Right lobe of liver (tissue), 6 donors: ENCODE data around the gene TJP2. TPM values are rescaled to one million over a fixed set of nuclear protein-coding genes. Genes with fewer than 3 reads are reported as not detected.

Experiments used
- ATAC-seq, 4 donors: fragments of 200-7000 bp; cut with Tn5 transposase; one replicate each; pipeline ENCODE4 v1.9.1; 2020; ENCODE audit warnings: mild to moderate bottlenecking in 4 of 4, moderate library complexity in 4 of 4
- DNase-seq, 3 donors: peaks; one replicate each; pipeline ENCODE4 v3.0.0-alpha.2; 2020
- H3K27ac ChIP-seq, 3 donors: fragments of 200-600 bp; one replicate each; pipeline ENCODE4 v1.8.0; 2022
- H3K27me3 ChIP-seq, 2 donors: fragments of 200-600 bp; one replicate each; pipeline ENCODE4 v1.8.0; 2022
- H3K36me3 ChIP-seq, 4 donors: fragments of 200-600 bp; sonication (generic) in 1 of 4; one replicate each; pipeline versions ENCODE4 v1.5.1 to v1.8.0; 2017 to 2022; ENCODE audit warnings: control low read depth in 1 of 4
- H3K4me1 ChIP-seq, 4 donors: fragments of 200-600 bp; sonication (generic) in 1 of 4; one replicate each; pipeline versions ENCODE4 v1.5.1 to v1.8.0; 2017 to 2022; ENCODE audit warnings: control low read depth in 1 of 4
- H3K4me3 ChIP-seq, 3 donors: fragments of 200-600 bp; one replicate each; pipeline ENCODE4 v1.8.0; 2022
- H3K9me3 ChIP-seq, 4 donors: fragments of 200-600 bp; sonication (generic) in 1 of 4; one replicate each; pipeline versions ENCODE4 v1.5.1 to v1.8.0; 2017 to 2022; ENCODE audit warnings: control low read depth in 1 of 4
- POLR2A ChIP-seq: fragments of 450-650 bp; IDR thresholded peaks from one replicate; pipeline ENCODE4 v1.6.1; 2017; ENCODE audit warnings: antibody characterized with exemption, mild to moderate bottlenecking
- WGBS: methylation state at CpG from one replicate; pipeline ENCODE4 v1.1.6; 2018; ENCODE audit warnings: low coverage, low lambda C conversion rate; ENCODE audit not compliant: insufficient coverage; ENCODE audit errors: missing lambda C conversion rate; 5-methylcytosine and 5-hydroxymethylcytosine counted together
- intact Hi-C, 2 donors: fragments of 100-400 bp; cut with DNase I; formaldehyde crosslinking; loops; one replicate each; pipeline versions ENCODE4 v1.11.2 to v1.14.1; 2022
- total RNA-seq, 6 experiments: library from RNA; depleted of rRNA in 2 of 6; stranded (reverse); fragments of >200 nt in 2 of 6; fragmentation: NEBNext Ultra II Directional in 3 of 6; extraction: Animal tissue kit (Norgen Biotek cat#: 25700) in 3 of 6; gene quantifications; one replicate each; pipeline versions ENCODE4 v1.1.0 to v1.2.4, GENCODE V29; 2016 to 2023
- TF ChIP-seq, protein P1 (sequence below), 4 donors: fragments of 200-600 bp in 3 of 4; fragments of 450-650 bp in 1 of 4; IDR thresholded peaks; one replicate each; pipeline versions ENCODE4 v1.5.1 to v1.8.0; 2016 to 2022; ENCODE audit warnings: antibody characterized with exemption in 4 of 4, mild to moderate bottlenecking in 2 of 4
- donor health status: DM: no; HTN: yes; CAD: no.
- donor health status: DM: no; HTN: no; CAD: no.
- donor health status: DM: no; HTN: no; CAD: no.
- donor health status: DM: no; HTN: yes; CAD: no.
- donor health status: DM: no; HTN: yes; CAD: no.

TJP2 gene
- total RNA-seq, 6 experiments from 2014 or later, result 62.0 to 129 (median 81.7) TPM

DNA sequence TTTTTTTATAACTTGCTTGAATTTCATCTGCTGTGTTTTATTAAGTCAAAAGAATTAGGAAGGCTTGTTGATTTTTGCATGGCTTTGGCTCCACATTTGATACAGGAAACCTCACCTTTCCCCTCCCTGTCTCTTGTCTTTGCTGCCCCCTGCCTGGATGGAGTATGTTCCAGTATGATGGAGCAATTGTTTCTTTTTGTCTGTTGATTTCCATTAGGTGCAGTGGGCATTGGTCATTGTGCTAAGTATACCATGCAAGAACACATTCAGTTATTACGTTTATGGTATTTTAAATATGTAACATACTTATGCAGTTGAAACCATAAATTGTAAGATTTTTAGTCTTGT lies 19.6 kb downstream of the TJP2 start:
- ATAC-seq (peak in 2 of 4 donors; percentile 23 to 50), DNase-seq (no peak)
- H3K4me3 ChIP-seq, result no peak overlapping the region
- H3K4me1 ChIP-seq, result peaks cover 0 to 70% (median 28%) of the 10 kb centered on the region in 4 donors
- no peak for TF ChIP-seq POLR2A
- TF ChIP-seq, protein P1, sequence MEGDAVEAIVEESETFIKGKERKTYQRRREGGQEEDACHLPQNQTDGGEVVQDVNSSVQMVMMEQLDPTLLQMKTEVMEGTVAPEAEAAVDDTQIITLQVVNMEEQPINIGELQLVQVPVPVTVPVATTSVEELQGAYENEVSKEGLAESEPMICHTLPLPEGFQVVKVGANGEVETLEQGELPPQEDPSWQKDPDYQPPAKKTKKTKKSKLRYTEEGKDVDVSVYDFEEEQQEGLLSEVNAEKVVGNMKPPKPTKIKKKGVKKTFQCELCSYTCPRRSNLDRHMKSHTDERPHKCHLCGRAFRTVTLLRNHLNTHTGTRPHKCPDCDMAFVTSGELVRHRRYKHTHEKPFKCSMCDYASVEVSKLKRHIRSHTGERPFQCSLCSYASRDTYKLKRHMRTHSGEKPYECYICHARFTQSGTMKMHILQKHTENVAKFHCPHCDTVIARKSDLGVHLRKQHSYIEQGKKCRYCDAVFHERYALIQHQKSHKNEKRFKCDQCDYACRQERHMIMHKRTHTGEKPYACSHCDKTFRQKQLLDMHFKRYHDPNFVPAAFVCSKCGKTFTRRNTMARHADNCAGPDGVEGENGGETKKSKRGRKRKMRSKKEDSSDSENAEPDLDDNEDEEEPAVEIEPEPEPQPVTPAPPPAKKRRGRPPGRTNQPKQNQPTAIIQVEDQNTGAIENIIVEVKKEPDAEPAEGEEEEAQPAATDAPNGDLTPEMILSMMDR (IDR thresholded peaks at IDR 0.05), result peak in 1 of 4 donors; percentile 34
- intact Hi-C loops, result loop anchor here in 1 of 2 donors (10.0 kb wide), 1 partner anchor 139 kb away; no protein-coding TSS in a partner anchor
- no peaks in the 10 kb centered on the region for H3K27me3 ChIP-seq
- no peaks in the 10 kb centered on the region for H3K36me3 ChIP-seq
- 33% methylated on average over 1 of the region's 1 CpG for WGBS
- no peak overlapping the region for H3K27ac ChIP-seq
- H3K9me3 ChIP-seq, result no peaks in the 10 kb centered on the region

DNA sequence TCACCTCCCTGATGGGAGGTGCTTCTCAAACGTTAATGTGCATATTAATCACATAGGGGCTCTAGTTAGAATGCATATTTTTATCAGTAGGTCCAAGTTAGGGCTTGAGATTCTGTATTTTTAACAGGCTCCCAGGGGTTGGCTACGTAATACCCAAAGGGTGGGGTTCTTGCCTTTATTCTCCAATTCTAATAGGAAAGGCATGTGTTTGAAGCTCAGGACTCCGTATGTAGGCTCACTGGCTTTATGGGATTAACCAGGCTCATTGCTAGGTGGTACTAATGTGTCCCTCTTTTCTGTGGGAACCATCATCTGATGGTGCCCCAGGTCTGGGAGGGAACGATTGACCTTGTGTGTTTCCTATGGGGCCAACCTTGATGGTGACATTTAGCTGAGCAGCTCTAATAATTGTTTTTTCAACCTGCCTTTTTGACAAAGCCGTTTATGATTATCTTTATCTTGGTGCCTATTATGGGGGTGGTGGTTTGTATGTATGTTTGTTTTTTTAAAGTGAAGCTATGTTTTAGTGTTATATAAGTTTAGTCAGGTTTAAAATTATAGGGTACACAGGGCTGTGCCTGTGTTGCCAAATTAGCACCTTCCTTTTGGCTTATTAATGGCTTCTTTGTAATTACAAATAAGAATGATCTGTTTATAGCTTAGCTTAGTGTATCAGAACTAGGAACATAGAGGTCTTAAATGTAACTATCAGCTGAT lies 20.8 kb downstream of the TJP2 start:
- Histone ChIP-seq H3K27me3 (no peaks in the 10 kb centered on the region), H3K4me1 (peaks cover 0 to 63% (median 28%) of the 10 kb centered on the region in 4 donors), H3K4me3 (no peak overlapping the region), H3K36me3 (no peaks in the 10 kb centered on the region), H3K27ac (peak overlapping the region in 1 of 3 donors; percentile 22), H3K9me3 (no peaks in the 10 kb centered on the region)
- DNase-seq (no peak), ATAC-seq (no peak)
- 46% methylated on average over 5 of the region's 5 CpGs for WGBS
- intact Hi-C loops, result loop anchor here in 1 of 2 donors (10.0 kb wide), 1 partner anchor 140 kb away; no protein-coding TSS in a partner anchor
- TF ChIP-seq POLR2A, result no peak
- TF ChIP-seq, protein P1 (IDR thresholded peaks at IDR 0.05), result no peak

DNA sequence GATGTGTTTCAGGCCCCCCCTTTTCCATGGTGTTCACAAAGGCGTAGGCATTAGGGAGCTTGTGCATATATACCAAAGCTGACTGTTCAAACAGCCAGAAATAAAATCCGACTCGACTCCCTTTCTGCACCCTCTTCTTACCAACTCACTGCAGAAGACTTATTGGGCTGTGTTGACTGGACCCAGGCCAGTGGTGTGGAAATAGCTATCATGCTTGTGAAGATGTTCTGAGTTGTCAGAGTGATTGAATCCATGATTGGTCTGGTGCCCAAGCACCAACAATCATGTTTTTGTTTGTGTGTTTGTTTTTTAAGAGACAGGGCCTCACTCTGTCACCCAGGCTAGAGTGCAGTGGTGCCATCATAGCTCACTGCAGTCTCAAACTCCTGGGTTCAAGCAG lies 21.6 kb downstream of the TJP2 start:
- H3K9me3 ChIP-seq, result no peaks in the 10 kb centered on the region
- H3K27me3 ChIP-seq, result no peaks in the 10 kb centered on the region
- no peaks in the 10 kb centered on the region for H3K36me3 ChIP-seq
- peaks cover 0 to 58% (median 27%) of the 10 kb centered on the region in 4 donors for H3K4me1 ChIP-seq
- ATAC-seq, result peak; percentile 51 to 79 (median 74)
- DNase-seq, result peak; percentile 52 to 76 (median 67)
- H3K4me3 ChIP-seq, result no peak overlapping the region
- no peak overlapping the region for H3K27ac ChIP-seq
- TF ChIP-seq POLR2A, result no peak
- TF ChIP-seq, protein P1 (IDR thresholded peaks at IDR 0.05), result no peak
- intact Hi-C loops, result loop anchor here in 1 of 2 donors (10.0 kb wide), 1 partner anchor 141 kb away; no protein-coding TSS in a partner anchor
- 13% methylated on average over 3 of the region's 3 CpGs for WGBS

DNA sequence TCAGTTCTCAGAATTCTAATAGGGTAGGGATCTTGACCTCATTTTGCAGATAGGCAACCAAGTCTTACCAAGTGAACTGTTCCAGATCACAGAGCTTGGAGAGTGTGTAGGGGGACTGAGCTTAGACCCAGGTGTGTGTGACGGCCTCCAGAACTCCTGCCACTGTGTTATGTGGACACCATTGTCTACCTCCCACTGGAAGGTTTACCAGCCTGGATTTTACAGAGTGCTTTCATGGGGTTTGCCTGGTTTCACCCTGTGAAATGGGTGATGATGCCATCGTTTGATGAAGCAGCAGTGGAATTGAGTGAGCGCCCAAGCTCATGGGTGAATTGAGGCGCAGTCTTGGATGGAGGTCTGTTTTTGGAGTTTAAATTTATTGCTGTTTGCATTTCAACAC lies 23.6 kb downstream of the TJP2 start:
- WGBS, result 43% methylated on average over 3 of the region's 4 CpGs
- no peak for DNase-seq
- ATAC-seq, result no peak
- Histone ChIP-seq H3K4me1 (peaks cover 0 to 48% (median 24%) of the 10 kb centered on the region in 4 donors), H3K36me3 (no peaks in the 10 kb centered on the region), H3K27me3 (no peaks in the 10 kb centered on the region), H3K9me3 (no peaks in the 10 kb centered on the region), H3K27ac (no peak overlapping the region), H3K4me3 (no peak overlapping the region)
- TF ChIP-seq, protein P1 (IDR thresholded peaks at IDR 0.05), result no peak
- no peak for TF ChIP-seq POLR2A
- intact Hi-C loops, result loop anchor here in 1 of 2 donors (10.0 kb wide), 1 partner anchor 143 kb away; no protein-coding TSS in a partner anchor
